Panc1 (cell line): Measurements from ENCODE around the gene C1S. TPM values are rescaled to one million over a fixed set of nuclear protein-coding genes. Genes with fewer than 3 reads are reported as not detected.
A peak's percentile ranks its signal among the peaks of the same experiment; 100 is the strongest.

ENCODE experiments used
- ATAC-seq: fragments of 200-7000 bp; cut with Tn5 transposase; 2 replicates; pipeline ENCODE4 v1.9.1; 2020; ENCODE audit warnings: mild to moderate bottlenecking, moderate library complexity
- BruUV-seq: library from RNA; stranded (reverse); fragments of 400-500 nt; replicated peaks from 2 replicates; lab custom pipeline; 2021; lab: Mats Ljungman, UMichigan
- CTCF ChIA-PET: fragments of 300-600 bp; sonication (Branson Sonifier 250); formaldehyde crosslinking; loops from one replicate; lab custom pipeline; 2022; ENCODE audit warnings: antibody characterized with exemption; lab: Charles Lee
- POLR2A ChIA-PET: fragments of 300-600 bp; sonication (Branson Sonifier 250); formaldehyde crosslinking; loops from one replicate; lab custom pipeline; 2022; ENCODE audit warnings: antibody characterized with exemption; lab: Charles Lee
- DNase-seq: peaks from one replicate; pipeline ENCODE4 v3.0.0-alpha.2; 2010; ENCODE audit warnings: low read depth, low spot score
- H3K27ac ChIP-seq: 2 replicates; pipeline ENCODE4 v1.5.1; 2011; ENCODE audit warnings: mild to moderate bottlenecking, low read length, inconsistent platforms
- H3K27me3 ChIP-seq: fragments of 200-500 bp; sonication (Bioruptor generic); 2 replicates; pipeline ENCODE4 v1.6.0; 2014; ENCODE audit warnings: low read length, inconsistent platforms; ENCODE audit not compliant: control insufficient read depth, insufficient read depth
- H3K36me3 ChIP-seq: fragments of 200-500 bp; sonication (Bioruptor generic); 2 replicates; pipeline ENCODE4 v1.5.1; 2014; ENCODE audit warnings: inconsistent platforms, mild to moderate bottlenecking, low read length, moderate library complexity; ENCODE audit not compliant: control insufficient read depth, insufficient read depth
- H3K4me1 ChIP-seq: 2 replicates; pipeline ENCODE4 v1.5.1; 2011; ENCODE audit warnings: inconsistent platforms, mild to moderate bottlenecking, low read length, moderate library complexity; ENCODE audit not compliant: control insufficient read depth, insufficient read depth
- H3K4me3 ChIP-seq, 2 experiments: 2 replicates each; pipeline ENCODE4 v1.5.1; 2011 to 2012; ENCODE audit warnings: low read depth in 2 of 2, low read length in 2 of 2, mild to moderate bottlenecking in 2 of 2, inconsistent platforms in 1 of 2, moderate library complexity in 1 of 2
- H3K9me3 ChIP-seq: fragments of 200-500 bp; sonication (Bioruptor generic); 2 replicates; pipeline ENCODE4 v1.5.1; 2014; ENCODE audit warnings: low read depth, mild to moderate bottlenecking, inconsistent platforms, low read length, moderate library complexity; ENCODE audit not compliant: control insufficient read depth, insufficient read depth
- CTCF ChIP-seq: fragments of 450-650 bp; IDR thresholded peaks from 2 replicates; pipeline ENCODE4 v1.5.1; 2017; ENCODE audit warnings: mild to moderate bottlenecking
- POLR2AphosphoS5 ChIP-seq: IDR thresholded peaks from 2 replicates; pipeline ENCODE4 v1.6.1; 2012; ENCODE audit warnings: mild to moderate bottlenecking, low read depth, low read length, moderate library complexity
- REST ChIP-seq, 2 experiments: IDR thresholded peaks; 2 replicates each; pipeline ENCODE4 v1.6.1; 2011 to 2012; ENCODE audit warnings: low read depth in 2 of 2, control low read depth in 1 of 2, low read length in 1 of 2, mild to moderate bottlenecking in 1 of 2, moderate library complexity in 1 of 2; ENCODE audit not compliant: insufficient read depth in 1 of 2
- SIN3A ChIP-seq: IDR thresholded peaks from 2 replicates; pipeline ENCODE4 v1.6.1; 2012; ENCODE audit warnings: low read depth, mild to moderate bottlenecking, low read length, moderate library complexity, borderline replicate concordance; ENCODE audit not compliant: insufficient read depth
- TCF7L2 ChIP-seq: IDR thresholded peaks from 2 replicates; pipeline ENCODE4 v1.6.1; 2011; ENCODE audit warnings: mild to moderate bottlenecking, low read depth, low read length, inconsistent platforms
- in situ Hi-C: cut with HindIII; loops from 2 replicates; pipeline ENCODE4 v1.10.0; 2016; ENCODE audit warnings: low sequenced_read_pairs, low pct_unique_long_range_greater_than_20kb
- intact Hi-C: fragments of 100-400 bp; cut with micrococcal nuclease; formaldehyde crosslinking; loops from one replicate; pipeline ENCODE4 v1.10.0; 2022; ENCODE audit not compliant: unreplicated experiment
- total RNA-seq: library from RNA; stranded (reverse); gene quantifications from one replicate; pipeline ENCODE4 v1.2.1, GENCODE V29; 2021; ENCODE audit not compliant: unreplicated experiment

The C1S gene
- total RNA-seq, 1 experiment from 2014 or later = 1.8 TPM

GRCh38 chr12:7017870-7018349 is 42.6 kb upstream of the C1S start:
- POLR2A ChIA-PET = no interaction called here
- in situ Hi-C loops = no loop called here

GRCh38 chr12:7018350-7019042 is 42.0 kb upstream of the C1S start, which contains the start of gene LPCAT3:
TSS of gene LPCAT3 (minus strand) at chr12:7018476. CDS start at chr12:7018424, 52 bp downstream.
- peak within 1 kb of the TSS; percentile 80 to 85 for H3K4me3 ChIP-seq
- ChIA-PET POLR2A (no interaction called here), CTCF (no interaction called here)
- DNase-seq (peak; percentile 71), ATAC-seq (peak; percentile 96)
- in situ Hi-C loops = no loop called here
- H3K27ac ChIP-seq = peak within 1 kb of the TSS; percentile 86
- peaks cover 3% of the 10 kb centered on the region; the same call in 1 of the 2 replicates for H3K36me3 ChIP-seq
- H3K9me3 ChIP-seq = no peaks in the 10 kb centered on the region
- no TSS peak for BruUV-seq
- peaks cover 27% of the 10 kb centered on the region for H3K4me1 ChIP-seq
- H3K27me3 ChIP-seq = no peaks in the 10 kb centered on the region
- TF ChIP-seq CTCF (peak; percentile 92), TCF7L2 (no peak), POLR2AphosphoS5 (peak; percentile 45)
- intact Hi-C loops = no loop called here

More at GRCh38 chr12:7017870-7018349, 42.6 kb upstream of the C1S start:
- no TSS peak for BruUV-seq
- no peaks in the 10 kb centered on the region for H3K27me3 ChIP-seq
- TF ChIP-seq REST (IDR thresholded peaks at IDR 0.05; ENCODE audit: insufficient read depth in 1 of 2, low read depth in 2 of 2, low read length in 1 of 2) (no peak), SIN3A (no peak; the same call in 1 of the 2 replicates), CTCF (no peak), TCF7L2 (no peak), POLR2AphosphoS5 (no peak)
- peak; percentile 64 for ATAC-seq
- no peak for DNase-seq
- no peaks in the 10 kb centered on the region for H3K9me3 ChIP-seq
- H3K27ac ChIP-seq = peak overlapping the region; percentile 86
- H3K4me3 ChIP-seq = peak overlapping the region; percentile 80 to 85
- CTCF ChIA-PET = no interaction called here
- peaks cover 3% of the 10 kb centered on the region; the same call in 1 of the 2 replicates for H3K36me3 ChIP-seq
- peaks cover 27% of the 10 kb centered on the region for H3K4me1 ChIP-seq
- intact Hi-C loops = no loop called here
